Measurements from ENCODE around the gene UBE2J1.

UBE2J1 gene

DNA sequence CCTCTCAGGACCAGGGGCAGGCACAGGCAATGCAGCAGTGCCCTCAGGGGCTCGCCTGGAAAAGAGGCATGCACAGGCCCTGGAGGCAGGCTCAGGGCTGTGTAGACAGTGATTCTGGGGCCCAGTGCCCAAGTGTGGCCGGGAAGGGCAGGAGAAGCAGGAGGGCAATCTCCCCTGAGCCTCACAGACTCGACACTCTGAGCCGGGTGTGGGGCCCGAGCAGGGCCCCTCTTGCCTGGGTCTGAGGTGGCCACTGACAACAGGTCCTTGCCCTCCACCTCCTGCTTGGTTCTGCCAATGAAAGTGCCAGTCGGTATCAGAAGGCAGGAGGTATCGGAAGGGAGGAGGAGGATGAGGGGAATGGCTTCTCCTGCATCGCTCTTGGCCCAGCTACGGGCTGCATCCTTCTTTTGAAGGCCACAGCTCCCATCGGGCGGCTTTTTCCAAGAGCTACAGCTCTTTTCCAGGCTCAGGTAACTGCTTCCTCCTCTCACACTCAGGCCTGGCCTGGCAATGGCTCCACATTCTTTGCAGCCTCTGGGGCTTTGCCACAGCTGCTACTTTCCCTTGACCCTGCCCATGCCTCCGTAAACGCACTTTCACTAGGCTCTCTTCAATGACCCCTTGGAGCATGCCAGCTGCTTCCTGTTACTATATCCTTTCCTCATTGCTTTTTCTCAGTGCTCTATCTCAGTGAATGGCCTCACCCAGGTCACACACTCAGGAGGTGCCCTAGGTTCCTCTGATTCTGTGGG is 61.9 kb downstream of the UBE2J1 start:
- no peak overlapping the region for H3K27ac Mint-ChIP-seq (ENCODE audit: low read depth)
- H3K4me1 Mint-ChIP-seq: no peaks in the 10 kb centered on the region
- no peak for ATAC-seq (replicated peaks; ENCODE audit: extremely low read depth, poor library complexity, severe bottlenecking)

DNA sequence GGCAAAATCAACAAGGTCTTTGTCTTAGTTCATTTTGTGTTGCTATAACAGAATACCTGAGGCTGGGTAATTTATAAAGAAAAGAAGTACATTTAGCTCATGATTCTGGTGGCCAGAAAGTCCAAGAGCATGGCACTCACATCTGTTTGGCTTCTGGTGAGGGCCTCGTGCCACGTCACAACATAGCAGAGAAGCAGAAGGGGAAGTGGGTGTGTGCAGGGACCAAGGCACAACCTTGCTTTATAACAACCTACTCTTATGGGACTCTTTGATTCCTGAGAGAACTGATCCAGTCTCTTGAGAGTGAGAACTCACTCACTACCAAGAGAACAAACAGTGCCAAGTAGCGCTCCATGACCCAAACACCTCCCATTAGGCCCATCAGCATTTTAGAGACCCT is 62.8 kb downstream of the UBE2J1 start:
- ATAC-seq (replicated peaks; ENCODE audit: extremely low read depth, poor library complexity, severe bottlenecking) (no peak), DNase-seq (ENCODE audit: low spot score in 2 of 2) (no peak)
- peaks cover 2% of the 10 kb centered on the region for H3K36me3 Mint-ChIP-seq (ENCODE audit: insufficient read depth)
- no peak overlapping the region for H3K27ac Mint-ChIP-seq (ENCODE audit: low read depth)
- H3K4me3 Mint-ChIP-seq: no peak overlapping the region
- no peaks in the 10 kb centered on the region for H3K4me1 Mint-ChIP-seq
- H3K9me3 Mint-ChIP-seq: no peaks in the 10 kb centered on the region
- no peaks in the 10 kb centered on the region for H3K27me3 Mint-ChIP-seq

More for the DNA sequence above, 61.9 kb downstream of the UBE2J1 start:
- Mint-ChIP-seq H3K27me3 (no peaks in the 10 kb centered on the region), H3K36me3 (ENCODE audit: insufficient read depth) (no peaks in the 10 kb centered on the region), H3K9me3 (no peaks in the 10 kb centered on the region), H3K4me3 (no peak overlapping the region)
- DNase-seq (ENCODE audit: low spot score in 2 of 2): no peak

DNA sequence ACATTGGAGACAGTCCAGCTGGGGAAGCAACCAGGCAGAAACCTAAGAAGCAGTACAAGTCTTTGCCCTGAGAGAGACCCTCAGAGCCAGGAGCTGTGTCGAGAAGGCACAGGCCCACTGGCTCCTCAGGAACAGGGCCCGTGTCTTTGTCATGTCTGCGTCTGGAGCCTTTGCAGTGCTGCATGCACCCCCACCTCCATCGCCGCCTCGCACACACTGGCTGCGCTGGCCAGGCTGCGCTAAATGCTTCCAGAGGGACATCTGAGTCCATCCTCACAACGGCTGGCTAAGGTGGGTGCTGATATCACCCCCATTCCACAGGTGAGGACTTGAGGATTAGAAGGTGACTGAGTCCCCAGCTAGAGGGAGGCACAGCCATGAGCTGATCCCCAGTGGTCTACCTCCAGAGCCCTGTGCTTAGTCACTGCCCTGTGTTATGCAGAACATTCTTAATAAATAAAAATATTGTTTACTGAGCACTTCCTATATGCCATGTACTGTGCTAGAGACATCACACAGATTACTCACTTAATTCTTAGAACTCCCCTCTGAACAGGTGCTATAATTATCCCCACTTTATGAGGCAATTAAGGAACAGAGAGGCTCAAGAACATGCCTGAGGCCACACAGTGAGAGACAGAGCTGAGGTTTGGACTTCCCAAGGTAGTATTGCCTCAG is 65.0 kb downstream of the UBE2J1 start:
- ATAC-seq (replicated peaks; ENCODE audit: extremely low read depth, poor library complexity, severe bottlenecking) (no peak), DNase-seq (ENCODE audit: low spot score in 2 of 2) (no peak)
- H3K4me3 Mint-ChIP-seq: no peak overlapping the region
- H3K4me1 Mint-ChIP-seq: no peaks in the 10 kb centered on the region
- no peaks in the 10 kb centered on the region for H3K9me3 Mint-ChIP-seq
- H3K36me3 Mint-ChIP-seq (ENCODE audit: insufficient read depth): peaks cover 2% of the 10 kb centered on the region
- no peak overlapping the region for H3K27ac Mint-ChIP-seq (ENCODE audit: low read depth)
- no peaks in the 10 kb centered on the region for H3K27me3 Mint-ChIP-seq

DNA sequence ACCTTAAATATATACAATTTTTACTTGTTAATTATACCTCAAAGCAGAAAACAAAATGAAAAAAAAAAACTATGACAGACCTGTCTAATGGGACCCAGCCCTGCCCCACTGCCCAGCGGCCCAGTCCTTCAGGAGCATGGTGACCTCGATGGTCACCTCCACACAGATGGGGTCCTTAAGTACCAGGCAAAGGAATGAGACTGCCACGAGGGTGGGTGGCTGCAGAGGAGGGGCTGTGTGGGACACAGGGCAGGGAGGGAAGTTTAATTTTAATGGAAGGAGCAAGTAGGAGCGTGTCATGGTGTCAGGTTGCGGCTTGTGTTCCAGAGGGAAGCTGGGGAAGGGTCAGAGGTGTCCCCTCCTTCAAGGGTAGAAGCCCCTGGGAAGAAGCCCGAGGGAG is 66.0 kb downstream of the UBE2J1 start:
- peaks cover 6% of the 10 kb centered on the region for H3K4me1 Mint-ChIP-seq
- no peaks in the 10 kb centered on the region for H3K9me3 Mint-ChIP-seq
- DNase-seq (ENCODE audit: low spot score in 2 of 2): no peak
- no peak overlapping the region for H3K27ac Mint-ChIP-seq (ENCODE audit: low read depth)
- H3K27me3 Mint-ChIP-seq: no peaks in the 10 kb centered on the region
- peaks cover 2% of the 10 kb centered on the region for H3K36me3 Mint-ChIP-seq (ENCODE audit: insufficient read depth)
- no peak overlapping the region for H3K4me3 Mint-ChIP-seq
- no peak for ATAC-seq (replicated peaks; ENCODE audit: extremely low read depth, poor library complexity, severe bottlenecking)

DNA sequence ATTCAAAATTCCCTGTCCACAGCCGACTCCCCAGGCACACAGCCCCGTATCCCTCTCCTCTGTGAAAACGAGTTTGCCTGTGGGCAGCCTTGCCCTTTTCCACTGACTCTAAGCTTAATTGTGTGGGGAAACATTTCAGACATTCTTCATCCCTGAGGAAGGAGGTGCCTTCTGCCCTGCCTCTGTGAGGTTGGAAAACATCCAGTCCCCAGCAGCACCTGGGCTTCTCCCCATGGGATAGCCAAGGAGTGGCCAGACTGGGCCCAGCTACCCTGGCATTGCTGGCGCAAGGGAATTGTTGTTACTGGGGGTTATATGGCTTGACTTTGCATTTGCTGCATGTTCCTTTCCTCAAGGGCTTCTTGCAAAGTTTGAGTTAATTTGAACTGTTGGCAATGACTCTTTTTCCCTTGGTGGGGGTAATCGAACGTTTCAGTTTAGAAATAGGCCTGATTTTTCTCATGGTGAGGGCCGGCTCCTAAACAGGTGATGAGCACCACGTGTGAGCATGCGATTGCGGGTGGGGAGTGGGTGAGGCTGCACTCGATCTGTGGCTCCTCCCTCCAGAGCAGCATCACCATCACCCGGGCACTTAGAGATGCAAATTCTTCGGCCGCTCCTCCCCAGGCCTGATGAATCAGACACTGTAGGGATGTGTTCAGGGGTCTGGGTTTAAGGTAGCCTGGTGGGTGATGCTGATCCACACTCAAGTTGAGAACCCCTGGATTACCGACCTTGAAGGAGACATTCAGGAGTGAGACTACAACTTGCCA is 67.4 kb downstream of the UBE2J1 start:
- no peaks in the 10 kb centered on the region for H3K9me3 Mint-ChIP-seq

DNA sequence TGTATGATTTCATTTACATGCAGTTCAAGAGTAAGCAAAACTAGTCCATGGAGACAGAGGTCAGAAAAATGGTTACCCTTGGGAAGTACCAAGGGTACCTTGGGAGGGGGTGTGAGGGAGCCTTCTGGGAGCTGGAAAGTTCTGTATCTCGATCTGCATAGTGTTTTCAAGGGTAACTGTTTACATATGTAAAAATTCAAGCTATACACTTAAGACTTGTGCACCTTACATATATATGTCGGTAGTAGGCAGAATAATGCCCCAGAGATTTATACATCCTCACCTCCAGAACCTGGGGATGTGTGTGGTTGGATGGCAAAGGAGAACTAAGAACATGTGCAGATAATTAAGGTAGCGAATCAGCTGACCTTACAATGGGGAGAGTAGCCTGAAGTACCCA is 68.4 kb downstream of the UBE2J1 start:
- Mint-ChIP-seq H3K9me3 (no peaks in the 10 kb centered on the region), H3K27ac (ENCODE audit: low read depth) (no peak overlapping the region)

More for the DNA sequence above, 67.4 kb downstream of the UBE2J1 start:
- ATAC-seq (replicated peaks; ENCODE audit: extremely low read depth, poor library complexity, severe bottlenecking) (no peak), DNase-seq (ENCODE audit: low spot score in 2 of 2) (no peak)
- Mint-ChIP-seq H3K36me3 (ENCODE audit: insufficient read depth) (peaks cover 2% of the 10 kb centered on the region), H3K4me3 (no peak overlapping the region), H3K27ac (ENCODE audit: low read depth) (no peak overlapping the region), H3K27me3 (no peaks in the 10 kb centered on the region), H3K4me1 (peaks cover 6% of the 10 kb centered on the region)

DNA sequence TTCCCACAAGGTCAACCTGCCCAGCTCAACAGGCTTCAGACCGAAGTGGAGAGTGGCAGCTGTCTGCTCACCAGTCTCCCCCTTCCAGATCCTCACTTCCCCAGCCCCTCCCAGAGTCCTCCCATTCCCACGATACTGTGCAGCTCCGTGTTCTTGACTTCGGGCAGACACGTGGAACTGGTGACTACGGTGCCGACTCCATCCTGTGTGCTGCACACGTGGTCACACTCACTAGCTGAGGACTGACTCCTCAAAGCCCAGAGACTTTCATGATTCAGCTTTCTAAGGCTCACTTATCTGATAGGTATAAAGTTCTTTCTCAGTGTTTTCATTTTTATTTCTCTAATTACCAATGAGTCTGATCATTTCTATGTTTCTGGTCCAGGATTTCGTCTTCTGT is 69.8 kb downstream of the UBE2J1 start:
- no peak overlapping the region for H3K27ac Mint-ChIP-seq (ENCODE audit: low read depth)
- H3K4me3 Mint-ChIP-seq: no peak overlapping the region
- H3K9me3 Mint-ChIP-seq: no peaks in the 10 kb centered on the region
- peaks cover 6% of the 10 kb centered on the region for H3K4me1 Mint-ChIP-seq
- DNase-seq (ENCODE audit: low spot score in 2 of 2) (no peak), ATAC-seq (replicated peaks; ENCODE audit: extremely low read depth, poor library complexity, severe bottlenecking) (no peak)
- H3K27me3 Mint-ChIP-seq: no peaks in the 10 kb centered on the region
- H3K36me3 Mint-ChIP-seq (ENCODE audit: insufficient read depth): peaks cover 2% of the 10 kb centered on the region

More for the DNA sequence above, 68.4 kb downstream of the UBE2J1 start:
- Mint-ChIP-seq H3K27me3 (no peaks in the 10 kb centered on the region), H3K4me3 (no peak overlapping the region), H3K4me1 (peaks cover 6% of the 10 kb centered on the region), H3K36me3 (ENCODE audit: insufficient read depth) (peaks cover 2% of the 10 kb centered on the region)
- no peak for ATAC-seq (replicated peaks; ENCODE audit: extremely low read depth, poor library complexity, severe bottlenecking)
- DNase-seq (ENCODE audit: low spot score in 2 of 2): no peak

DNA sequence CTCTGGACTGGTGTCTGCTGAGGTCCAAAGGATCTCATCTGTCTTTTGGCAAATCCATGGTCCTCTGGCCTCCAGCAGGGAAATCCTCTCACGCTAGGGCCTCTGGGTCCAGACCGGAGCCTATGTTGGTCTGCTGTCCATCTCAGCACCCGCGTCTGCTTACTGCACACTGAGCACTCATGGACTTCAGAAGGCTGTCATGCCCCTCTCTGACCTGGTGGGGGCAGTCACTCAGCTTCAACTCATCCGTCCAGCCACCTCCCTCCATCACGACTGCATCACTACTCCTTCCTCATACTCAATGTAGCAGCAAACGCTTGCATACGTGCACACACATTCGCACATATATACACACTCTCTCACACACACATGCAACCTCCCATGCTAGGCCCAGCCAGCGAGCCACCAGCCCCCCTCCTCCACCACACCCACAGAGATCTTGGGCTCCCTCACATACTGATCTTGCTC is 70.7 kb downstream of the UBE2J1 start:
- Mint-ChIP-seq H3K27ac (ENCODE audit: low read depth) (no peak overlapping the region), H3K27me3 (no peaks in the 10 kb centered on the region), H3K36me3 (ENCODE audit: insufficient read depth) (peaks cover 2% of the 10 kb centered on the region), H3K9me3 (no peaks in the 10 kb centered on the region), H3K4me1 (peaks cover 6% of the 10 kb centered on the region), H3K4me3 (no peak overlapping the region)
- DNase-seq (ENCODE audit: low spot score in 2 of 2): no peak
- ATAC-seq (replicated peaks; ENCODE audit: extremely low read depth, poor library complexity, severe bottlenecking): no peak

DNA sequence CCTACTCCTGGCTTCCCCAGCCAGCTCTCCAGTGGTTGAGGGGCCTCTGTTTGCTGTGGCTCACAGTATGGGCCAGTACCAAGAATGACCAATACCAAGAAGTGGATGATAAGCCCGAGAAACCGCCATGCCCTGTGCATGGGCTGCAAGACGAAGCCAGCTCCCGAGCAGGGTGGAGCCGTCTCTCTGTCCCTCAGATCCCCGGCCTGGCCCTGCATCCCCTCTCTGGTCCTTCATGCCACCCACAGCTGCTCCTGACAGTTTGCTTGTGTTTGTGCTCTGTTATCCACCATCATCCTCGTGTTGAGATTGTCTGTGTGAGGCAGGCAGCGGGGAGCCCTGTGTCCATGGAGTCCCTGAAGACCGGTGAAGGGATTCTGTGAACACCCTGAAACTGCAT is 73.6 kb downstream of the UBE2J1 start:
- no peak for DNase-seq (ENCODE audit: low spot score in 2 of 2)
- no peaks in the 10 kb centered on the region for H3K9me3 Mint-ChIP-seq
- no peak for ATAC-seq (replicated peaks; ENCODE audit: extremely low read depth, poor library complexity, severe bottlenecking)
- H3K36me3 Mint-ChIP-seq (ENCODE audit: insufficient read depth): no peaks in the 10 kb centered on the region
- peak overlapping the region; percentile 58 for H3K27ac Mint-ChIP-seq (ENCODE audit: low read depth)
- peaks cover 6% of the 10 kb centered on the region for H3K4me1 Mint-ChIP-seq
- no peaks in the 10 kb centered on the region for H3K27me3 Mint-ChIP-seq
- no peak overlapping the region for H3K4me3 Mint-ChIP-seq
